OCI-M1 (cell line): ENCODE measurements around the gene CCDC91.
A peak's percentile ranks its signal among the peaks of the same experiment; 100 is the strongest.
"Not testable (repeated sequence)": the region's sequence is repeated elsewhere in the genome, so short reads cannot be mapped to it uniquely, and the experiment has no call there.

Source experiments
- DNase-seq: peaks from one replicate; lab custom pipeline; 2025; lab: John Stamatoyannopoulos, UW

CCDC91 gene

GRCh38 chr12:28184375-28184774 lies 5.9 kb upstream of the CCDC91 start:
- DNase-seq: peak; percentile 78

DNA sequence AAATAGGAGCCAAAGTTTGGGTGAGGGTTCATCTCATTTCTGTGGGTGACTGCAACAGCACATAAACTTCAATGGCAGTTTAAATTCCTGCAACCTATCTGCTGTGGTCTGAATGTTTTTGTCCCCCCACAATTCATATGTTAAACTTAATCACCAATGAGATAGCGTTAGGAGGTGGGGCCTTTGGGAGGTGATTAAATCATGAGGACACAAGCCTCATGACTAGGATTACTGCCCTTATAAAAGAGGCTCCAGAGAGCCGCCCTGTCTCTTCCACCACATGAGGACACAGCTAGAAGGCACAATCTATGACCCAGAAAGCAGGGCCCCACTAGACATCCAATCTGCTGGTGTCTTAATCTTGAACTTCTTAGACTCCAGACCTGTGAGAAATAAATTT lies 3.8 kb upstream of the CCDC91 start:
- DNase-seq: no peak

DNA sequence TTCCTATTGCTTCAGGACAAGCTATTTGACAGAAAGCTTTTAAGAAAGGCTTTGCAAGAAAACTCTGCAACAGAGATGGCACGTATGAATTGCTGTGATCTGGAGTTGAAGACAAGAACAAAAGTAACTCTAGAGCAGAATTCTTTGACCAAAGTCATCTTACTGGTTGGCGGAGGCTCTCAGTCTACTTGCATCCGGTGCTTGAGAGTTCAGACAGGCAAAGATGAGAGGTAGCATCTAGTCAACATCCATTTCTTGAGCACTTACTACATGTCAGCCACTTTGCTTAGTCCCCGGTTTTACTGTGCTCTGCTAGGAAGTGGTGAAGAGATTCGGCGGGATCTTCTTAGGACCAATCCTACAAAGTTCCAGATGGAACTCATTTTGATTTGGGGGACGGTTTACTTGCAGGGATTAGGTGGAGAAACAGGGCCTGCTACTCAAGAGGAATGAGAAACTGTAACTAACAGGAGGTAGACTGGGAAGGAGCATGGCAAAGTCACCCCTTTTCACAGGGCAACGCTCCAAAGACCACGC lies 404 bp upstream of the CCDC91 start:
- peak; percentile 82 for DNase-seq

GRCh38 chr12:28191051-28192048 lies 1.1 kb downstream of the CCDC91 start:
- peak; percentile 82 for DNase-seq

DNA sequence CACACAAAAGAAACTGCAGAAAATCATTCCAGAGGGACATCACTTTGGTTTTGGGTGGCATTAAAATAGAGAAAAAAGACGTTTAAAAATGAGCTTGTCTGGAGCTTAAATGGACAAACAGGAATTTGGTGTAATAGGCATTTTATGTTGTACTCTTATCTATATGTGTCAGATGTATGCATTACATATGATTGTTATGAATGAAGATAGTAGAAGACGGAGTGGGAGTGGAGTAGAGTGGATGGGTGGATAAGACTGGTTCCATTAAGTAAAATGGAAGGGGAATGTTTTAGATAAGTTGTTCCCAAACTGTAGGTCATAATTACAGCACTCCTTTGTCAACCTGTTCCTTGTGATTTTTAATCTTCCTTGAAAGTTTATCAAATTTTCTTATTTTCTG lies 1.9 kb downstream of the CCDC91 start:
- peak; percentile 83 for DNase-seq

DNA sequence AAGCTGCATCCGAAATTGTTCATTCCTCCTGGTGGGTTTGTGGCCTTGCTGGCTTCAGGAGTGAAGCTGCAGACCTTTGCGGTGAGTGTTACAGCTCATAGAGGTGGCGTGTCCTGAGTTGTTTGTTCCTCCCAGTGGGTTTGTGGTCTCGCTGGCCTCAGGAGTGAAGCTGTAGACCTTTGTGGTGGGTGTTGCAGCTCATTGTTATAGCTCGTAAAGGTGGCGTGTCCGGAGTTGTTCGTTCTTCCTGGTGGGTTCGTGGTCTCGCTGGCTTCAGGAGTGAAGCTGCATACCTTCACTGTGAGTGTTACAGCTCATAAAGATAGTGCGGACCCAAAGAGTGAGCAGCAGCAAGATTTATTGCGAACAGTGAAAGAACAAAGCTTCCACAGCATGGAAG lies 4.4 kb downstream of the CCDC91 start:
- not testable (repeated sequence) for DNase-seq

DNA sequence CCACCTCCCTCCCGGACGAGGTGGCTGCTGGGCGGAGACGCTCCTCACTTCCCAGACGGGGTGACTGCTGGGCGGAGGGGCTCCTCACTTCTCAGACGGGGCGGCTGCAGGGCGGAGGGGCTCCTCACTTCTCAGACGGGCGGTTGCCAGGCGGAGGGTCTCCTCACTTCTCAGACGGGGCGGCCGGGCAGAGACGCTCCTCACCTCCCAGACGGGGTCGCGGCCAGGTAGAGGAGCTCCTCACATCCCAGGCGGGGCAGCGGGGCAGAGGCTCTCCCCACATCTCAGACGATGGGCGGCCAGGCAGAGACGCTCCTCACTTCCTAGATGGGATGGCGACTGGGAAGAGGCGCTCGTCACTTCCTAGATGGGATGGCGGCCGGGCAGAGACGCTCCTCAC lies 10.9 kb downstream of the CCDC91 start:
- not testable (repeated sequence) for DNase-seq

DNA sequence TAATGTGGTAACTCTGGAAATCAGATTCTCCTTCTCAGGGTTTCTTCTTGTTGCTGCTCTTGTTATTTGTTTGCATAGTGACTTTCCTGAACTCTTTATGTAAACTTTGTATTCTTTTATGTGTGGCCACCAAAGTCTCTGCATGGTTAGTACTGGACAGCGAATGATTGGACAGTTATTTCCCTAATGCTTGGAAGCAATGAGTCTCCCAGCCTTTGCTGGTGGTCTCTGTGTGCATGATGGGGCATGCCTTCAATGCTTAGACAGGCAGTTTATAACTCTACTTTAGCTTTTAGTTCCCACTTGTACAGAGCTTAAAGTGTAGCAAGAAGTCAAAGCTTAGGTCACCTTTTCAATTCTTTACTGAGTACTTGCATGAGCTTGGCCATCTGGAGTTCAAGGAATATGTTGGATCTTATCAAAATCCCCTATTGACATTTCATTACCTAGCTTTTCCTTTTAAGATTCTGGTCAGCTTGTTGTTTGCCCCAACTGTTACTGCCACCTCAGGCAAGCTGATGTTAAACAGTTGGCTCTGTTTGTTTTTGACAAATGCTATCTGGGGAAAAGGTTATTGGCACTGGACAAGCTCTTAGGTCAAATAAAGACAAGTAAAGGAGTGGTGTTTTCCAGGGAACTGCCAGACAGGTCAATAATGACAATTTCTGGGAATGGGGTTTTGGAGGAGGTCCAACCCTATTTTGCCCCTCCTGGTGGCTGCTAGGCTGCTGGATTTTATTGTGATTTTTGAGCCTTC lies 12.3 kb downstream of the CCDC91 start:
- DNase-seq: no peak

DNA sequence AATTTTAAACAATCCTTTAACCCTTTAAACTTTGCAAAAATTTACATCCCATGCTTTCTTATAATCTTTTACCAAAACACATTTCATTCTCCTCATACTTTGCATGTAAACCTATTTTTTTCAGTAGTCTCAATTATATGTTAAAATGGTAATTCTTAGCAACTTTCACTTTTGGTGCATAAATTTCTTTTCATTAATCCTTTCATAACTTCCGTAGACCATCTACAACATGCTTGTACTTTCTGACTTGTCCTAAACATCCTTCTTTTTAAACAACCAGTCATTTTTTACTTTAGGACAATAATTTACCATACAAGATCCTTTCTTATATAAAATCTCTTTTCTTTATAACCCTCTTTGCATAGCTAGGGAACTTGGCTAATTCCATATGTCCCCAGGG lies 19.5 kb downstream of the CCDC91 start:
- peak; percentile 53 for DNase-seq

DNA sequence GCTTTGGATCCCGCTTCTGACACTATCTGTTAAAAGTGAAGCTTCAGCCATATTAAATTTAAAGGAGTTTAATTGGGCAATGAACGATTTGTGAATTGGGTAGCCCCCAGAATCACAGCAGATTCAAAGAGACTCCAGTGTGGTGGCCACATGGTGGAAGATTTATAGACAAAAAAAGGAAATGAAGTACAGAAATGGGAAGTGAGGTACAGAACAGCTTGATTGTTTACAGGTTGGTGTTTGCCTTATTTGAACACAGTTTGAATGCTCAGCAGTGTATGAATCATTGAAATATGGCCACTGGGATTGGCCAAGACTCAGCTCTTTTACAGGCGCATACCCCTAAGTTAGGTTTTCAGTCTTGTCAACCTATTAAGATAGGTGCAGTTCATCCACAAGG lies 21.9 kb downstream of the CCDC91 start:
- no peak for DNase-seq

DNA sequence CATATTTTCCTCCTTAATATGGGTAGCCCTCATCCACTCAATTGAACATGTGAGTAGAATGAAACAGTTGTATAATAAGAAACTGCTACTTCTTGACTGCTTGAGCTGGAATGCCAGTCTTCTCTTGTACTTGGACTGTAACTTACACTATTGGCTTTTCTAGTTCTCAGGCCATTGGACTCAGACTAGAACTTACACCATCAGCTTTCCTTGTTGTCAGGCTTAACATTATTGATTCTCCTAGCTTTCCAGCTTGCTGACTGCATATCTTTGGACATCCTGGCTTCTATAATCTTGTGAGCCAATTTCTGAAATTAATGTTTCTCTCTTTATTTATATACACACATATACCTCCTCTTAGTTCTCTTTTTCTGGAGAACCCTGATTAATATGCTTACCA lies 24.8 kb downstream of the CCDC91 start:
- DNase-seq: no peak

DNA sequence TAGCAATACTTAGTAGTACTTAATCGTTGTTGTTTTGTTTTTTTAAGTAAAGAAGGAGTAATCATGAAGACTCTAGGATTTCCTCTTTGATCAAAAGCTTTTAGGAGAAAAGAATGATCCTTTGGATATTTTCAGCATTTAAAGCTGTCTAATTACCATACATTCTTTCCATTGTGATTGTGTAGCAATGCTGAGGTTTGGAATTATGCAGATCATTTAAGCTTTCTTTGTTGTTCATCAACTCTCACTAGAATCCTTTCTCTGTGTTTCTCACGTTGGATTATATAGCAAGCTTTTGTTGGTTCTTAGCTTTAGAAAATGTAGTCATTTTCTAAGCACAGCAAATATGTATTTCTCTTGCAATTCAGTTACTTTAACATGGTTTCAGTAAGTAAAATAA lies 25.8 kb downstream of the CCDC91 start:
- DNase-seq: no peak

DNA sequence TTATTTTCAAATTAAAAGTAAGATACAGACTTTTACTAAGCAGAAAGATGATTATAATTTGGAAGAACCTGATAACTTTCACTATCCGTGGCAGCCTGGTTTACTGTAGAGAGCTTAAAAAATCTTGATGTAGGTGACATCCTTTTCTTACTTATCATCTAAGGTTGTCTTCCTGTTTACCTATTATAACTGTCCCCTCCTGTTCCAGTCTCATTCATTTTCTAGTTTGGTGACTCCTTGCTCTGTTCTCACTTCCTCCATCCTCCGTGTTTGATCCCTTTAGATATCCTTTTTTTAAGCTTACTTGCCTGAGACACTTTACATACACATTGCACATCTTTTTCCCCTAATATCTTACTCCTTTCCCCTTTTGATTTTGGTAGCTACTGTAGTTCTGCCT lies 27.5 kb downstream of the CCDC91 start:
- DNase-seq: no peak

DNA sequence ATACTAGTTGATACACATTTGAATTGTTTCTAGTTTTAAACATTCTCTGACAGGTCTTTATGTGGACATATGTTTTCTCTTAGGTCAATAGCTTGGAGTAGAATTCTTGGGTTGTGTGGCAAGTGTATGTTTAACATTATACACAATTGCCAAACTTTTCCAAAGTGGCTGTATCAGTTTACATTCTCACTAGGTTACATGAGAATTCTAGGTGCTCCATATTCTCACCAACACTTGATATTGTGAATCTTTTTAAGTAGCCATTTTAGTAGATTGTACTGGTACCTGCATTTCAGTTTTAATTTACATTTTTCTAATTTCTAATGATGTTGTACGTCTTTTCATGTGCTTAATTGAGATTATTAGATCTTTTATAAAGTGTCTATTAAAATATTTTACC lies 28.6 kb downstream of the CCDC91 start:
- no peak for DNase-seq

- no peak for DNase-seq
Observed at GRCh38 chr12:28219827-28220226, 29.6 kb downstream of the CCDC91 start.

GRCh38 chr12:28222081-28222700 lies 31.9 kb downstream of the CCDC91 start:
- DNase-seq: peak; percentile 44

GRCh38 chr12:28223025-28223554 lies 32.8 kb downstream of the CCDC91 start:
- no peak for DNase-seq

GRCh38 chr12:28223858-28224257 lies 33.6 kb downstream of the CCDC91 start:
- no peak for DNase-seq

DNA sequence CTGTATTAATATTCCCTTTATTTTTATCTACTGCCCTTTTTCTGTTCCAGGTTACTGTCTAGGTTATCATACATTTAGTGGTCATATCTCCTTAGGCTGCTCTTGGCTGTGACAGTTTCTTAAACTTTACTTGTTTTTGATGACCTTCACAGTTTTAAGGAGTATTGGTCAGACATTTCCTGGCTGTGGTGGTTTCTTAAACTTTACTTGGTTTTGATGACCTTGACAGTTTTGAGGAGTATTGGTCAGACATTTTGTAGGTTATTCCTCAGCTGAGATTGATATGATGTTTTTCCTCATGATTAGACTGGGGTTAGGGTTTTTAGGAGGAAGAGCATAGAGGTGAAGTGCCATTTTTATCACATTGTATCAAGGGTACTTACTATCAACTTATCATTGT lies 36.4 kb downstream of the CCDC91 start:
- no peak for DNase-seq

- no peak for DNase-seq
Observed at GRCh38 chr12:28227251-28227650, 37.0 kb downstream of the CCDC91 start.

- no peak for DNase-seq
Observed at GRCh38 chr12:28231248-28231647, 41.0 kb downstream of the CCDC91 start.
